GM21723 (cell line): Measurements from ENCODE around the gene ST3GAL5.

Source experiments
- ATAC-seq: cut with Tn5 transposase; IDR thresholded peaks from one replicate; pipeline ENCODE4 v1.9.1; 2021; ENCODE audit warnings: mild to moderate bottlenecking, moderate library complexity; ENCODE audit not compliant: unreplicated experiment

ST3GAL5 gene

GRCh38 chr2:85867556-85868292, 21.1 kb downstream of the ST3GAL5 start:
- ATAC-seq = no peak

- no peak for ATAC-seq
Measured at GRCh38 chr2:85867121-85867520, 21.7 kb downstream of the ST3GAL5 start.

- ATAC-seq = no peak
Measured at GRCh38 chr2:85866165-85866659, 22.6 kb downstream of the ST3GAL5 start.

GRCh38 chr2:85865539-85866164, 23.1 kb downstream of the ST3GAL5 start:
- peak; percentile 76 for ATAC-seq

DNA sequence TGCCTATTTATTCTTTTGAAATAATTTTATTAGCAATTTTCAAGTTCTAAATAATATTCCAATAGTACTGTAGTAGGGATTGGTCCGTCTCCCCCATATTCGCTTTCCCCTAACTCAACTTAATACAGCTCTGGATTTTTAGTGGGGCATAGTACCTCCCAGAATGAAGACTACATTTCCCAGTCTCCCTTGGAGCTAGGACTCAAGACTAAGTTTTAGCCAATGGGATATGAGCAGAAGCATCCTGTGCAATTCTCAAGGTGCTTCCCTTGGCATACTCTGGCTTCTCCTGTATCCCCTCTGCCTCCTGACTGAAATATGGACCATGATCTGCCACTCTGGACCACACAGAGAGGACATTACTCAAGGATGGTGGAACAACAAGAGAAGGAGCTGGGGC, 24.1 kb downstream of the ST3GAL5 start:
- no peak for ATAC-seq

GRCh38 chr2:85862426-85862825, 26.4 kb downstream of the ST3GAL5 start:
- ATAC-seq = no peak

DNA sequence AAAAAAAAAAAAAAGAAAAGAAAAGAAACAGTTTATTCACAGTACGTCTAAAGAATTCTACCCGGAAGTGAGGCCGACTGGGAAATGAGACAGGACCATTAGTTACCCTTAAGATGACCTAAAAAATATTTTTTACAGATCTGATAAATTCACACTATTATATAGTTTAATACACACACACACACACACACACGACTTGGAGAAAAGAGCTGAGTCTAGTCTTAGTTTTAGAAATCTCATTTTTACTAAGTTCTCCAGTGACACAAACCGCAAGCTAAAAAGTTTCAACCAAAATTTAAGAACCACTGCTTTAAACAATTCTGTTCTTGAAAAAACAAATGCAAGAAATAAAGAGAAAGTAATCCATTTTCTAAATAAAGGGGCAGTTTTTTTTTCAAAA, 27.1 kb downstream of the ST3GAL5 start:
- ATAC-seq = no peak

DNA sequence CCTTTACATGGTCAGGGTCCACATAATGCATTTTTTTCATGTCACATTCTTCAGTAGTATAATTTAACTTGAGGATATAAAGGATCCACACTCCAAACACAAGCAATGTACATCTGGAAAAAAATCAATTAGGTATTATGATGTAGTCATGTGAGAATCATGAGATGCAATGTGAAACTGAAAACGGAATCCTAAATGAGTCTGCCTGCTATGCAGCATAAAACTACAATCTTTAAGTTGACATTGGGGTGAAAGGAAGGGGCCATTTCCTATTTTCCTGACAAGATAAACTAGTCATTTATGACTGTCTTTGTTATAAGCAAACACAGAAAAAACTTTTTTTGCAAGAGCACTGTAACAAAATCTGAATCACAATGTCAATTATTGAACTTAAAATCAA, 27.6 kb downstream of the ST3GAL5 start:
- peak; percentile 52 for ATAC-seq

GRCh38 chr2:85858841-85859240, 29.9 kb downstream of the ST3GAL5 start:
- ATAC-seq = no peak

DNA sequence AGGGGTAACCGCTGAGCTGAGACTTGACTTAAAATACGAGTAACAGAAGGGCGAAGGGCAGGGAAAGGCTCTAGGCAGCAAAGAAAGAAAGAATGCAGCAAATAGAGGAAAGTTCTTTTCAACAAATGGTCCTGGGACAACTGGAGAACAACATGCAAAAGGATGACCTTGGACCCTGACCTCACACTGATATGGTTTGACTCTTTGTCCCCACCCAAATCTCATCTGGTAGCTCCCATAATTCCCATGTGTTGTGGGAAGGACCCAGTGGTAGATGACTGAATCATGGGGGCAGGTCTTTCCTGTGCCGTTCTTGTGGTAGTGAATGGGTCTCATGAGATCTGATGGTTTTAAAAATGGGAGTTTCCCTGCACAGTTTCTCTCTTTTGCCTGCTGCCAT, 33.9 kb downstream of the ST3GAL5 start:
- ATAC-seq = no peak

DNA sequence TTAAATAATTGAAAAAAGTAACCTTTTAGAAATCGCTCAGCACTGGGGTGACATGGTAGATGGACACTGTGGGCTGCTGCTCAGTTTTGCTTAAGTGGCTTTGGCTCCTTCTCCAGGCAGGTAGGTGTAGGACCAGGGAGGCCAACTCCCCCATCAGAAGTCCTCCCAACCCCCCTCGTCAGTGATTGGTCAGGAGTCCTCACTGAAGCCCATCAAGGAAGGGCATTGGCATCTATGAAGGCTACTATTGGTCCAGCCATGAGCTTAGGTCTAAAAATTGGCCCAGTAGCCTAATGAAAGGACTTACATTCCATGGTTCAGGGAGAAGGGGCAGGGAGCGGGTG, 34.7 kb downstream of the ST3GAL5 start:
- ATAC-seq = peak; percentile 12

DNA sequence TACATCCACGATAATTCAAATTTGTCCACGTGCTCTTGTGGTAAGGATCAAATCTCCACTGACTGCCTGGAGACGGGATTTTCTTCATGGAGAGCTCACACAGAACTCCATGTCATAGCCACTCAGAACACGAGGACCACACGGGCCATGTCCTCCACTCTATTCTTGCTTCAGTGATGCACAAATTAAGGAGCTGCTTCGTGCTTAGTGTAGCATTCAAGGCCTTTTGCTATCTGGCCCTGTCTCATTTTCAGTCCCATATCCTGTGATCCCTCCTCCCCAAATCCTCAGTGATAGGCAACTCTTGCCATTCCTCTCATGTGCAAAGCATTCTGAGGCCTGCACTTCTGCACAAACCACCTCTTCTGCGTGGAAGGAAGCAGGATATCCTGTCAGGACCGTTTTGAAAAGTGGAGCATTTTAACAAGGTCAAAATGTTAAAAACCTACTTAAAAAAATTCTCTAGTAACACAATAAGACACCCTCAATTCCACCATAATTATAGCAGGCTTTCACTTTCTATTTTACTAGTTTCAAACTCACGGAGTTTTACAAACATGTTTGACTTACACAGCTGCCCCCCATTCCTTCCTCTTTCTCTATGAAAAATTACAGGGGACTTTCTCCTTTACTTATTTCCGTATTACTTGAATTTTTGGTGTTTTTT, 35.2 kb downstream of the ST3GAL5 start:
- peak; percentile 60 for ATAC-seq

DNA sequence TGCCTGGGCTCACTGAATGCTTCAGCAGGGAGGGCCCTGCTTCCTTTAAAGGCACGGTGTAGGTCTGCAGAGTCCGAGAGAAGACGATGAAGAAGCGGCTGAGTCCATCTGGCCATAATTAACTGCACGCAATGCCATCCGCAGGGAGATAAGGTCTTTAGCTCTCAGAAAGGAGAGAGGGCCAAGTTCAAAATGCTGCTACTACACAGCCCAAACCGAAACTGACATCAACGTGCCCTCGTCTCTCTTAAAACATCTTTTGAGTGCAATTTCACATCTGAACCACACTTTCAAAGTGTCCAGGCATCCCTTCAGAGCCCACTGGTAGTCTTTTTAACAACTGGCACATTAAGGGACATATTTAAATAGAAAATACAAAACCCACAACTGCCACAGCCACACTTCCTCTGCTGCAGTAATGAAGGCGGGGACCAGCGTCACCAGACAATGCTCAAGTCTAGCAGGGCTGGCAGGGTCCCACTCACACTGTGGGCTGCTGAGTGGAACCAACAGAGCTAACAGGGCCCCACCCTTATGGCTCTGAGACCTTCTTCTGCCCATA, 35.8 kb downstream of the ST3GAL5 start:
- peak; percentile 61 for ATAC-seq

- ATAC-seq = no peak
Measured at GRCh38 chr2:85852152-85852840, 36.5 kb downstream of the ST3GAL5 start.

GRCh38 chr2:85851253-85852151, 37.3 kb downstream of the ST3GAL5 start:
- no peak for ATAC-seq

DNA sequence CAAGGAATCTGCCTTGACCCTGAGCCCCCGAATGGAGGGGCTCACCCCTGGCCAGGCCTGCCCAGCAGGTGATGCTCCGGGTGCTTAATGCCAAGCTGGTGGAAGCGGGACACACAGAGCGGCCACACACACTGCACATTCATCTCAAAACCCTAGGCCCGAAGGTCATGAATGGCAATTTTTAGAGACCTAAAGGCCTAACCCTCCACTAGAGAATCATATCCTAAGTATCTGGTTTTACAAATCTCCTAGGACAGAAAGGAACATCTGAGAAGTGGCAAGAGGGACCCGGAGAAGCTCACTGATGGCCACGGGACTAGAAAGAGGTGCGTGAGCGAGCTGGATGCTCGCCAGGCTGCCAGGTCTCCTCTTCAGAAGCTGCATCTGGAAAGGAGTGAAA, 38.3 kb downstream of the ST3GAL5 start:
- no peak for ATAC-seq

DNA sequence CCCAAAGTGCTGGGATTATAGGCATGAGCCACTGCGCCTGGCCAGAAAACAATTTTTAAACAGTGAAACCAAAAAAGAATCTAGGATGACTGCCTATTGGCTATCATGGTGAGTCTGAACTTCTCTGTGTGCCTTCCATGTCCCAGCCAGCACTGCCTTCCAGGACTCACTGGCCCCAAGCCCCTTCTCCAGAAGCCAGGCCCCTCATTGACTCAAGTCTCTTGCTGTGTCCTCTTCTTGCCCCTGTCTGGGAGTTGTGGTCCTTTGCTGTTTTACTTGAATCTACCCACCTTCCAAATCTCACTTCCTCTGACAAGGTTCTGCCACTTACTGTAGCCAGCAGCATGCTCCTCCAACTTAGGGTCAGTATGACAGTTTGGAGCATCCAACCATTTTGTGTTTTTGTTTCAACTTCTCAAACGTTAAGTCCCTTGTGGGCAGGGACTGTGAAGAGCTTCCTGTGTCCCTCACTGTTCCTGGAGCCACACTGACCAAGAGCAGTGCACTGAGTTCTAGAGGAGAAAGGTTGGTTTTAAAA, 41.7 kb downstream of the ST3GAL5 start:
- ATAC-seq = no peak

DNA sequence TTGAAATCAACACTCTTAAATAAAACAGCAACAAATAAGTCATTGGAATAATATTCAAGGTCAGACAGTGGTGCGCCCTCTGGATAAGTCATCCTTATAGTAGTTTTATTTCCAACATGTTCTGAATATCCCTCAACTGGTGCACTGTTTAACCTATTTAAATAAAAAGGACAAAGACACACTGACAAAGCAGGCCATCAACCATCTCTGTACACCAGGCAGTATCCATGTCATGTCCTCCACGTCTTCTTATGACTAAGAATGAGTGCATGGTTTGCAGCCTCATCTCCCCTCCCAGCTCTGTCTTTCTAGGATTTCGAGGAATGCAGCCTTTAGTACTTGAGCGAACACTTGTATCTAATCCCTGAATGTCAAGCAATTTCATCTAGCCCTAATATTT, 42.4 kb downstream of the ST3GAL5 start:
- no peak for ATAC-seq

DNA sequence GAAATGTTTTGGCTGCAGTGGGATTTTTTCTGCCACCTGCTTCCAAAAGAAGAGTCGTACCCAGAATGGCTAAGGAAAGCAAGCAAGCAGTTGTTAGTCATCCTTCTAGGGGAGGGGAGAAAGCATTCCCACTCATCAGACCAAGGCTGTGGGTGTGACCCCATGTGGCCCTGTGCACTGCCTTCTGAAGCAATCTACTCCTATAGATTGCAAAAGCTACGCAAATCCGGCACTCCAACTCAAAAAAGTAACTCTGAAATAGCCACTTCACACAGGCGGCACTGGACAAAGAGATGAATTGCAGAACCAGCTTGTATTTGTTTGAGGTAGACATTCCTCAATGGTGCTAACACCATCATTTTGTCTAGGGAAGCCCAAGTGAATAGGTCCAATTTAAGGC, 44.3 kb downstream of the ST3GAL5 start:
- no peak for ATAC-seq

DNA sequence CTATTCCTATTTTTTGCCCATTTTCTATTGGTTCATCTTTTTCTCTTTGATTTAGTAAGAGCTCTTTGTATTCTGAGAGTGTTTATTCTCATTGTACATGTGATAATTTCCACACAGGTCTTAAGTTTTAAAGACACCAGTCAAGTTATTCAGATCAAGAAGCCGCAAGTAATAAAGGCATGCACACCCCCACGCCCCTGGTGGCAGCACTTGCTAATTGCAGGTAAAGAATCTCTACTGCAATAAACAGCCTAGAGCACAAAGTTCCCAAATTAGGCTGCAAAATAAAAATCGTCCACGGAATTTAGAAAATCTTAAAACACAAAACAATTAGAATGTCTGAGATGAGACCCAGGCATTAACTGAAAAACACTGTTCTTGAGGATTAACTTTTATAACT, 45.2 kb downstream of the ST3GAL5 start:
- no peak for ATAC-seq
